Adipocyte (in vitro differentiated cells): ENCODE measurements around the gene HOXB2.
A peak's percentile ranks its signal among the peaks of the same experiment; 100 is the strongest.
"Not testable (repeated sequence)": the region's sequence is repeated elsewhere in the genome, so short reads cannot be mapped to it uniquely, and the experiment has no call there.

Source experiments
- DNase-seq: peaks from one replicate; pipeline ENCODE4 v3.0.0-alpha.2; 2015; ENCODE audit warnings: low read depth
- H3K27me3 ChIP-seq: replicated peaks from 2 replicates; pipeline ENCODE4 v1.7.0; 2013; ENCODE audit warnings: mild to moderate bottlenecking, low read length, moderate library complexity; ENCODE audit not compliant: control insufficient read depth, insufficient read depth
- H3K36me3 ChIP-seq: 2 replicates; pipeline ENCODE4 v1.7.0; 2013; ENCODE audit warnings: low read length, mild to moderate bottlenecking, moderate library complexity; ENCODE audit not compliant: control insufficient read depth, insufficient read depth, severe bottlenecking
- H3K4me1 ChIP-seq: 2 replicates; pipeline ENCODE4 v1.7.0; 2013; ENCODE audit warnings: mild to moderate bottlenecking, low read length, moderate library complexity; ENCODE audit not compliant: control insufficient read depth, insufficient read depth
- H3K4me3 ChIP-seq: 2 replicates; pipeline ENCODE4 v1.7.0; 2013; ENCODE audit warnings: mild to moderate bottlenecking, low read length, moderate library complexity
- H3K9ac ChIP-seq: 2 replicates; pipeline ENCODE4 v1.7.0; 2013; ENCODE audit warnings: mild to moderate bottlenecking, low read length, moderate library complexity
- H3K9me3 ChIP-seq: 2 replicates; pipeline ENCODE4 v1.7.0; 2013; ENCODE audit warnings: mild to moderate bottlenecking, low read length, moderate library complexity; ENCODE audit not compliant: control insufficient read depth

The HOXB2 gene

GRCh38 chr17:48513666-48514455 lies 31.0 kb downstream of the HOXB2 start:
- H3K36me3 ChIP-seq: no peaks in the 10 kb centered on the region
- no peak for DNase-seq
- no peak overlapping the region for H3K9ac ChIP-seq
- no peaks in the 10 kb centered on the region for H3K9me3 ChIP-seq
- no peak overlapping the region for H3K4me3 ChIP-seq
- H3K27me3 ChIP-seq: no peaks in the 10 kb centered on the region
- H3K4me1 ChIP-seq: peaks cover 21% of the 10 kb centered on the region

GRCh38 chr17:48513097-48513496 lies 31.8 kb downstream of the HOXB2 start:
- peaks cover 21% of the 10 kb centered on the region for H3K4me1 ChIP-seq
- H3K9me3 ChIP-seq: no peaks in the 10 kb centered on the region
- H3K4me3 ChIP-seq: no peak overlapping the region
- H3K9ac ChIP-seq: no peak overlapping the region
- H3K27me3 ChIP-seq: no peaks in the 10 kb centered on the region
- no peaks in the 10 kb centered on the region for H3K36me3 ChIP-seq
- no peak for DNase-seq

- no peaks in the 10 kb centered on the region for H3K36me3 ChIP-seq
- H3K9ac ChIP-seq: no peak overlapping the region
- H3K4me3 ChIP-seq: no peak overlapping the region
- H3K9me3 ChIP-seq: no peaks in the 10 kb centered on the region
- peaks cover 13% of the 10 kb centered on the region for H3K4me1 ChIP-seq
- H3K27me3 ChIP-seq: no peaks in the 10 kb centered on the region
- DNase-seq: no peak
These were observed 33.9 kb downstream of the HOXB2 start for GRCh38 chr17:48510761-48511604.

- Histone ChIP-seq H3K27me3 (no peaks in the 10 kb centered on the region), H3K4me1 (peaks cover 13% of the 10 kb centered on the region), H3K4me3 (no peak overlapping the region), H3K9ac (no peak overlapping the region), H3K36me3 (no peaks in the 10 kb centered on the region), H3K9me3 (no peaks in the 10 kb centered on the region)
- DNase-seq: no peak
These were observed 34.5 kb downstream of the HOXB2 start for GRCh38 chr17:48510381-48510760.

GRCh38 chr17:48509708-48510107 lies 35.2 kb downstream of the HOXB2 start:
- H3K4me3 ChIP-seq, H3K9ac ChIP-seq, H3K36me3 ChIP-seq, DNase-seq, H3K9me3 ChIP-seq, H3K27me3 ChIP-seq: not testable (repeated sequence)
- H3K4me1 ChIP-seq: peaks cover 13% of the 10 kb centered on the region

- Histone ChIP-seq H3K9me3 (no peaks in the 10 kb centered on the region), H3K4me3 (no peak overlapping the region), H3K36me3 (no peaks in the 10 kb centered on the region), H3K4me1 (peaks cover 9% of the 10 kb centered on the region), H3K27me3 (no peaks in the 10 kb centered on the region), H3K9ac (no peak overlapping the region)
- DNase-seq: no peak
These were observed 38.7 kb downstream of the HOXB2 start for GRCh38 chr17:48506246-48506645.

GRCh38 chr17:48505788-48506187 lies 39.1 kb downstream of the HOXB2 start:
- DNase-seq: peak; percentile 42
- H3K9me3 ChIP-seq: no peaks in the 10 kb centered on the region
- H3K4me1 ChIP-seq: peaks cover 10% of the 10 kb centered on the region
- H3K4me3 ChIP-seq: no peak overlapping the region
- no peaks in the 10 kb centered on the region for H3K27me3 ChIP-seq
- no peak overlapping the region for H3K9ac ChIP-seq
- H3K36me3 ChIP-seq: no peaks in the 10 kb centered on the region

GRCh38 chr17:48504953-48505352 lies 40.0 kb downstream of the HOXB2 start:
- Histone ChIP-seq H3K4me1 (peaks cover 4% of the 10 kb centered on the region), H3K4me3 (no peak overlapping the region), H3K27me3 (no peaks in the 10 kb centered on the region), H3K36me3 (no peaks in the 10 kb centered on the region), H3K9ac (no peak overlapping the region), H3K9me3 (no peaks in the 10 kb centered on the region)
- DNase-seq: no peak

GRCh38 chr17:48503747-48504146 lies 41.2 kb downstream of the HOXB2 start:
- Histone ChIP-seq H3K27me3 (no peaks in the 10 kb centered on the region), H3K4me1 (peaks cover 4% of the 10 kb centered on the region), H3K4me3 (no peak overlapping the region), H3K36me3 (no peaks in the 10 kb centered on the region), H3K9me3 (no peaks in the 10 kb centered on the region), H3K9ac (no peak overlapping the region)
- DNase-seq: no peak

- H3K9ac ChIP-seq: no peak overlapping the region
- no peak for DNase-seq
- H3K36me3 ChIP-seq: no peaks in the 10 kb centered on the region
- H3K4me1 ChIP-seq: peaks cover 4% of the 10 kb centered on the region
- H3K4me3 ChIP-seq: no peak overlapping the region
- H3K9me3 ChIP-seq: no peaks in the 10 kb centered on the region
- H3K27me3 ChIP-seq: no peaks in the 10 kb centered on the region
These were observed 42.0 kb downstream of the HOXB2 start for GRCh38 chr17:48502901-48503300.

- no peaks in the 10 kb centered on the region for H3K9me3 ChIP-seq
- no peaks in the 10 kb centered on the region for H3K27me3 ChIP-seq
- H3K9ac ChIP-seq: no peak overlapping the region
- no peak for DNase-seq
- H3K36me3 ChIP-seq: no peaks in the 10 kb centered on the region
- no peak overlapping the region for H3K4me3 ChIP-seq
- H3K4me1 ChIP-seq: peaks cover 4% of the 10 kb centered on the region
These were observed 42.6 kb downstream of the HOXB2 start for GRCh38 chr17:48502312-48502711.
